Femur (tissue), 1 donor: ENCODE results near the gene IL17RB.

ENCODE experiments used
- DNase-seq: peaks from one replicate; pipeline ENCODE4 v3.0.0-alpha.2; 2017

IL17RB gene, protein sequence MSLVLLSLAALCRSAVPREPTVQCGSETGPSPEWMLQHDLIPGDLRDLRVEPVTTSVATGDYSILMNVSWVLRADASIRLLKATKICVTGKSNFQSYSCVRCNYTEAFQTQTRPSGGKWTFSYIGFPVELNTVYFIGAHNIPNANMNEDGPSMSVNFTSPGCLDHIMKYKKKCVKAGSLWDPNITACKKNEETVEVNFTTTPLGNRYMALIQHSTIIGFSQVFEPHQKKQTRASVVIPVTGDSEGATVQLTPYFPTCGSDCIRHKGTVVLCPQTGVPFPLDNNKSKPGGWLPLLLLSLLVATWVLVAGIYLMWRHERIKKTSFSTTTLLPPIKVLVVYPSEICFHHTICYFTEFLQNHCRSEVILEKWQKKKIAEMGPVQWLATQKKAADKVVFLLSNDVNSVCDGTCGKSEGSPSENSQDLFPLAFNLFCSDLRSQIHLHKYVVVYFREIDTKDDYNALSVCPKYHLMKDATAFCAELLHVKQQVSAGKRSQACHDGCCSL

DNA sequence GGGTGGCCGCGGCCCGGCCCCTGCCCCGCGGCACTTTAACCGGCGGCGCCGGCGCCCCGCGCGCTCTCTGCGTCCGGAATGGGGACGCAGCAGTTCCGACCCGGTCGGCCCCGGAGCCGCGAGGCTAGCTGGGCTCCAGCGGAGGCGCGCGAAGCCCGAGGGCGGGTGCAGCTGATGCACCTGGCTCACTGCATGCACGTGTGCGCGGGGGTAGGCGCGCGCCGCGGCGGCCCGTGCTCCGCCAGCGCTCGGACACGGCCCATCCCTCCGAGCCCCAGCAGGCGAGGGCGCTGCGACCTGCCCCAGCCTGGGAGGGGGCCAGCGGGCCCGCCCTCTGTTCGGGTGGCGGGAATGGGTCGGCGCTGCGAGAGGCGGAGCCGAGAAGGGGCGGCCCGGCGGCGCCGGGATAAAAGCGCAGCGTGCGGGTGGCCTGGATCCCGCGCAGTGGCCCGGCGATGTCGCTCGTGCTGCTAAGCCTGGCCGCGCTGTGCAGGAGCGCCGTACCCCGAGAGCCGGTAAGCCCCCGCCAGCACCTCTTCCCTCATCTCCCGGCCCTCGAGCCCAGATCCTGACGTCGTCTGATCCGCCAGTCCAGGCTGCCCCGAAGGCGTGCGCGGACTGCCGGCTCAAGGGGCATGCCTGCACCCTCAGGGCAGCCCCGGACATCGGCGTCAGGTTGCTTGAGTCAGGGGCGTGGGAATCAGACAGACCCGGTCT, at the start of gene IL17RB, which contains the start of gene CHDH:
IL17RB (plus strand) TSS at position 435 of the 717 bp plus-strand sequence; CDS start at position 456, 21 bp downstream.
CHDH (minus strand) TSS at position 286 of the 717 bp plus-strand sequence. CDS start 22,411 bp downstream, outside the sequence.
- DNase-seq, result peak; percentile 76

DNA sequence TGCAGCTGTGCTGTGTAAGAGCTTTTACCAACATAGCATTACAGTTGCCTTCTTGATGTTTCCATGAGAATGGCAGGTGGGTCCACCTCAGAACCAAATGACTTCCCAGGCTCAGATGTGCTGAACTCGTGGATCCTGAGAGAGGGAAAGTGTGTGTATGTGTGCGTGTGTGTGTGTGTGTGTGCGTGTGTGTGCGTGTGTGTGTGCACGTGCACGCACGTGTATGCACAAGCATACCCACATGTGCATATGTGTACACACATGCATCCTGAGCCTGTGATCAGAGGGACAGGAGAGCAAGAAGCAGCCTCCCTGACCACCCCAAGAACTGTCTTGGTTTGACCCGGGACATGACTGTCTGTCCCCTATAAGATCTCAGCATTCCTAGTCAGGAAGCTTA, 48.2 kb upstream of the IL17RB start:
- DNase-seq, result no peak

DNA sequence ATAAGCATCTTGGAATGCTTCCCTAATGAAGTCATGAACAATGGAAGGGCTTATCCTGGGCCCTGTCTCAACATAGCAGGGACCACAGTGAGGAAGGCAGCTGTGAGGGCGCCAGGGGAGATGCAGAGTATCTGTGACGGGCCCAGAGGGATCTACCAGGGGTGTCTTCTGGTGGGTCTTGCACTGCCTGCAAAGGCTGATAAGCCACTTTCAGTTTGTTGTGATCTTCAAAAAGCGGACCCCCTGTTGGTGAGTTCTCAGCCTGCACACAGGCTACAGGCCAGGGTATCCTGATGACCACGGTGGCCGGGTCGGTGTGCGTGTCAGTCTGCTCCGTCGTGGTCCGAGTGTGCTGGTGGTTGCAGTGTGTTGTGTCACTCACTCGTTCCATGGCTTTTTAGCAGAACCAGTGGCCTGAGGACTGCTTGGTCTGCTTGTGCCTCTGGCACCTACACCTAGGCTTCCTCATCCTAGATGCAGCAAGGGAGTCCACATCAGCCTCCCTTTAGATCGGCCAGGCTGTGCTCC, 47.0 kb upstream of the IL17RB start:
- DNase-seq, result no peak

DNA sequence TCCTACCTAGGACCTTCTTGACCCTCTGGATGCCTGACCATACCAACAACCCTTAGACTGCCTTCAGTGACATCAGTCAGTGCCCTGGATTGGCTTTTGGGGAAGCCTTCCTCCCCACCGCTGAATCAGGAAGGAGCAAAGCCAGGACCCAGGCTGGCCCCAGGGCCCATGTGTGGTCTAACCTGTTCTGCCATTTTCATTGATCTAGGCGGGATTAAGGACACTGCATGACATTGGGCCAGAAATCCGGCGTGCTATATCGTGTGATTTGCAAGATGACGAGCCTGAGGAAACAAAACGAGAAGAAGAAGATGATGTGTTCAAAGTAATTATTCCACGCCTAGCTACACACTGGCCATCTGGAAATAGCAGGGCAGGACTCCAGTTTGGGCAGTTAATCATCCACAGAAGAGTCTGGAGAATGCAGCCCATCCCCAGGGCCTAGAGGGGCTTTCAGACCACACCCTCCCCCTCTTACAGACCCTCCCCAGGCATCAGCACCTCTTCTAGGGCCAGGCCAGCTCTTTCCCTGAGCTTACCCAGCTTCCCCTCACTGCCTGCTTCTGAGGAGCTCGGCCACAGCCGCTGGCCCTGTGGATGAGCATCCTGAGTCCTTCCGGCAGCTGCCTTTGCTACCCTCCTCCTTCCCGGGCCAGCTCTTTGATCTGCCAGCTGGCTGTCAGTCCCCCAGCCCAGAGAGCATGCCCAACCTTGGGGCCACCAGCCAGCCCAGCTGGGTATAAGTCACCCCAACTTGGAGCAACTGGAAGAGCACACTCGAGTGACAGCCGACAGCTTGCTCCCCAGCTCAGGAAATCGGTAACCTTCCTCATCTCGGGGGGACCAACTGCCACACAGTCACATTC, 46.1 kb upstream of the IL17RB start:
- no peak for DNase-seq

DNA sequence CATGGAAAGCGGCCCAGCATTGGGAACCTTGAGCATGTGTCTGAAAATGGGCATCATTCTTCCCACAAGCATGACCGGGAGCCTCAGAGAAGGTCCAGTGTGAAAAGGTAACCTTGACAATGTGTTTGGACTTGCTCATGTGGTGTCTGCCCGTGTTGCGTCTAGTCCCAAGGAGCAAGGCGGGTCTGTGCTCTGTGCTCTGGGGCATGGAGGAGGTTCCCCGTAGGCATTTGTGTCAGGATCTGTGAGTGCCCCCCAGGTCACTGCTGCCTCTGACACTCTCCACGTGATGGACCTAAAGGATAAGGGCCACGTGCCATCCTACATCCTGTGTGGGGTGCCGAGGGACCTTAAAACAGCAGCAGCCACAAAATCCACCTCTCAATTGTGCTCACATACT, 45.0 kb upstream of the IL17RB start:
- DNase-seq, result no peak

DNA sequence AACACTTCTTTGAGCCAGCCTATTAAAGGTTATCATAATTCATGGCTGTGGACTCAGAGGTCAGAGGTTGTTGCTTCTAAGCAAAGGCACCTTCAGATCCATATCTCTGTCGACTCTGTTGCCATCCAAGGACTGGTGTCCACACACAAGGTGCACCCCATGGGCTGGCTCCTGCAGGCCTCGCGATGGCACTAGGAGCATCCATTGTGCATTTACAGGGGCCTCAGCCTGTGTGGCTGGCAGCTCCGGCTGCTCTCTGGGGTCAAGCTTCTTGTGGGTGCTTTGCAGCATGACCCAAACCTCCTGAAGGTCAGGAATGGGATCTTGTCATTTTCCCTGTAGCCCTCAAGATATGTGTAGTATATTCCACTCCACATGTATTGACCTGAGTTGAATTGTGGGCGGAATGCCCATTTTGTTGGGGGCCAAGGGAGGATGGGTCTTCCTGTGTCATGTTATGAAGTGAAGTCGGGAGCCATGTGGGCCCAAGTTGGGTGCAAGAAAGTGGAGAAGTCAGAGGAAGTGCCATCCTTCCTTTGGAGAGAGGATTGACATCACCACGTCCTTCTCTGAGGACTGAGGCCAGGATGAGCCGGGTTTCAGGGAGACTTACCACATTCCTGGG, 44.0 kb upstream of the IL17RB start:
- no peak for DNase-seq

DNA sequence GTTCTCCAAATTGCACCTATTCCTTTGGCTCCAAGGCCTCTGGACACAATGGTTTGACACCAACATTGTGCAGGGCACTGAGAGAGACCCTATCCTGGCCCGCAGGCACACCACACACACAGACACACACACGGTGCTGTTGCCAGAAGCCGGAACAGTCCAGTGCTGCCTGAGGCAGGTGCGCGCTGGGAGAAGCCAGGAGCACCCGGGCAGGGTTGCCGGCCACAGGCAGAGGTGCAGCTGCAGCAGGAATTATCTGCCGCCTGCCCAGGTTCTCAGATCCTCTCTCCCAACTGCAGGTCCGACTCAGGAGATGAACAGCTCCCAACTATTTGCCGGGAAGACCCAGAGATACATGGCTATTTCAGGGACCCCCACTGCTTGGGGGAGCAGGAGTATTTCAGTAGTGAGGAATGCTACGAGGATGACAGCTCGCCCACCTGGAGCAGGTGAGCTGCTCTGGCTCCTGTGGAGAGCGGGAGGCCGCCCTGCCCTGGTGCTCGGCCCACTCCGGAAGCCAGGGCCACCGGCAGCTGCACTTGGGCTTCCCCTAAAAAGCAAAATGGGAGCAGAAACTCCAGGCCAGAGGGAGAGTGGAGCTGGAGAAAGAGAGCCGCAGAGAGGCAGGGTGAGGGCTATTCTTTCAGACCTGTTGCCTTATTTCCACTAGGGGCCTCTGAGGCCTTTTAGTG, 43.1 kb upstream of the IL17RB start:
- no peak for DNase-seq

DNA sequence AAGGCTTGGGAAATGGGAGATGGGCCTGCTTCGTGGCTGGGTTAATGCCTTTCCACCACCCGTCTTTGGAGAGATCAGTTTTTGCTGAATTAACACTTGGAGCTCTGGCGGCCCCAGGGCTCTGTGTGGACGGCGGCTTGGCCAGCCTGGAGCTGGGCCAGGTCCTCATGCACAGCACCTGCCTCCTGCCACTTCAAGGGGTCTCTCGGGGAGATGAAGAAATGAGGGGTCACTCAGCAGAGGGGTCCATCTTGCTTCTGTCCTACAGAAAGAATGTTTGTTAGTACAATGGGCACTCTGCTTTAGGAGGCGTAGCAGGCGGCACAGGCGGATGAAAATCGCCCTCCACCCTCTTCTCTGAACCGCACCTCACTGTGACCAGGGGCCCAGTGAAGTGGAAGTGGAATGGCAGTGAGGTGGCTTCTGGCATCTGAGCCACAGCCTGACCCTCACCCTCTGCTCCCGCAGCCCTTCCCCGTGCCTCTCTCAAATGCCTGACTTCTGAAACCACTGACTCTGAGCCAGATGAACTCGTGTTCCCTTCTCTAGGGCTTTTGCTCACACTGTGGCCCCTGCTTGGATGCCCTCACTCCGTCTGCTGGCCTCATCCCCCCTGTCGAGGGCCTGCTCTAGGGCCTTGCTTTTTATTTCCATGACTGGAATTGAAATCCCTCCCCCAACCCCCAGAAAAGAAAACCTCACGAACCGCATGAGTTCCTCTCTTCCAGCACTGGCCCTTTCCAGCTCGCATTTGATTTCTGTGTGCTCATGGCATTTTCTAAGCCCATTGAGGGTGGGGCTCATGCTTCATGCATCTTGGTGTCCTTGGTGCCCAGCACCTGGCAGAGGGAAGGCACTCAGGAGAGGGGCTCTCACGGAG, 42.3 kb upstream of the IL17RB start:
- peak; percentile 34 for DNase-seq

DNA sequence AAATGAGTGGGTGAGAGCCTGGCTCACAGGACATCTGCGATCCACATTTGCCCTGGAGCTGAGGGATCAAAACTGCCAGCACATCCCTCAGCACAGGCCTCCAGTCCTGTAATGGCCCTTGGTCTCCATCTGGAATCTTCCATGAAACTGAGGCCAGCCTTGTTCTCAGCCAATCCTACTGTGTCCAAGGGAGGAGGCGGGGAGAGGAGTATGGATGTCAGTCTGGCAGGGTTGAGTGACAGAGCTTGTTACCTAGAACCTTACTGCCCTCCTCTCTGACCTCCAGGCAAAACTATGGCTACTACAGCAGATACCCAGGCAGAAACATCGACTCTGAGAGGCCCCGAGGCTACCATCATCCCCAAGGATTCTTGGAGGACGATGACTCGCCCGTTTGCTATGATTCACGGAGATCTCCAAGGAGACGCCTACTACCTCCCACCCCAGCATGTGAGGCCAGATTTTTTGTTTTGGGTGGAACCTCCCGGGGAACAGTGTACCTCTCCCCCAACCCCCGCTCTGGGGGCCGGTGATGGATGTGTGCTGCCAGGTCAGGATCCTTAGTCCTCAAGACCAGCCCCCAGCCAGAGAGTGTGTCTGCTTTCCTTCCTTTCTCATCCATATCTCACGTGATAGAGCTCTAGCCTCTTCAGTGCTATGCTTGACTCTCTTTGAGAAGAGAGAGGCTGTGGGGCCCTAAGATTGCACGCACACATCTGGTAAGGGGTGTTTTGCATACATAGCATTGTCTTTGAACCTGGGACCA, 41.5 kb upstream of the IL17RB start:
- no peak for DNase-seq

DNA sequence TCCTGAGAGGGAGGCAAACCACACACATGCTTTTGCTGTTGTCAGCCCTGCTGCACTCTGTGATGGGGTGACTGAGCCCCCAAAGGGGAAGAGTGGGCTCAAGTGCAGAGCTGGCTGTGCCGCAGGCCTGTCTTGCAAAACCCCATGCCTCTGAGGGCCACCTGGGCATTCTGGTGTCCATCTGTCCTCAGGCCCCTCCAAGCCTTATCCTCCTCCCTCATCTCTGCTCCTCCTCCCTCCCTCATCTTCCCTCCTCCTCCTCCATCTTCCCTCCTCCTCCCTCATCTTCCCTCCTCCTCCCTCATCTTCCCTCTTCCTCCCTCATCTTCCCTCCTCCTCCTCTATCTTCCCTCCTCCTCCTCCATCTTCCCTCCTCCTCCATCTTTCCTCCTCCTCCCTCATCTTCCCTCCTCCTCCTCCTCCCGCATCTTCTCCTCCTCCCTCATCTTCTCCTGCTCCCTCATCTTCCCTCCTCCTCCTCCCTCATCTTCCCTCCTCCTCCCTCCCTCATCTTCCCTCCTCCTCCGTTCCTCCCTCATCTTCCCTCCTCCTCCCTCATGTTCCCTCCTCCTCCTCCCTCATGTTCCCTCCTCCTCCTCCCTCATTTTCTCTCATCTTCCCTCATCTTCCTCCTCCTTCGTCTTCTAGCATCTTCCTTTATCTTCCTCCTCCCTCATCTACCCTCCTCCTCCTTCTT, 40.8 kb upstream of the IL17RB start:
- DNase-seq, result peak; percentile 3

DNA sequence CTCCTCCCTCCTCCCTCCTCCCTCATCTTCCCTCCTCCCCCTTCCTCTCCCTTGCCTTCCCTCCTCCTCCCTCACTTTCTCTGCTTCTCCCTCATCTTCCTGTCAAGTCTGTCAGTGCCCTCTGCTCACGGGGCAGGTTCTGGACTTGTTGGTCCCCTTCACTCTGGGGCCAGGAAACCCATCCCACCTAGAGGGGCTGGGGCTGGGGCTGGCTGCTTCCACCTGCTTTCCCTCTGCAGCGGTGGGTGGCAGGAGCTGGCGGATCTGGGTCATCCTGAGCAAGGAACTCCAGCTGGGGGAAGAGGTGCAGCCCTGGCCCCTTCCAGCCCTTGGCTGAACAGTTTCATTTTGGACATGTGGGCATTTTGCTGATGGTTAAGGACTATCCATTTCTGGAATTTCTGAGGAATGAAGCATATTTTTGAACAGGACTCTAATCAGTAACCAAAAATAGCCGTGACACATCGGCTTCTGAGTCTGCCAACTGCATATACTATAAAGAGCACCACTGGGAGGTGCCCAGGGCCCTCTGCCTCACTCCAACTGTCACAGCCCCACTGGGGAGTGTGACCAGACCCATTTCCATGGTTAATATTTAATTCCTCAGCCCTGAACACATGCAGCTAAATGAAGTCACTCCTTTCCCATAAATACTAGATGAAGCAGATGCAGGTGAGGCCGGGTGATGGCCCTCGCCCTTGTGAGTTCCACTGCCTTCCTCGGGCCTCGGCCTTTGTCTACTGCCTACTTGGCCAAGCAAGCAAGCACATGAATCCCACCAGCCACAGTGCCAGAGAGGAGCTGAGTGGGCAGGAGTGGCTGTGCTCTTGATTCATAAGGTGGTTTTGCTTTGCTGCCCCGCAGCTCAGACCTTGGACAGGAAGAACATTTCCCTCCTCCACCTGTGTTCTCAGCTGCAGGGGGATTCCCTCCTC, 39.9 kb upstream of the IL17RB start:
- DNase-seq, result peak; percentile 24

DNA sequence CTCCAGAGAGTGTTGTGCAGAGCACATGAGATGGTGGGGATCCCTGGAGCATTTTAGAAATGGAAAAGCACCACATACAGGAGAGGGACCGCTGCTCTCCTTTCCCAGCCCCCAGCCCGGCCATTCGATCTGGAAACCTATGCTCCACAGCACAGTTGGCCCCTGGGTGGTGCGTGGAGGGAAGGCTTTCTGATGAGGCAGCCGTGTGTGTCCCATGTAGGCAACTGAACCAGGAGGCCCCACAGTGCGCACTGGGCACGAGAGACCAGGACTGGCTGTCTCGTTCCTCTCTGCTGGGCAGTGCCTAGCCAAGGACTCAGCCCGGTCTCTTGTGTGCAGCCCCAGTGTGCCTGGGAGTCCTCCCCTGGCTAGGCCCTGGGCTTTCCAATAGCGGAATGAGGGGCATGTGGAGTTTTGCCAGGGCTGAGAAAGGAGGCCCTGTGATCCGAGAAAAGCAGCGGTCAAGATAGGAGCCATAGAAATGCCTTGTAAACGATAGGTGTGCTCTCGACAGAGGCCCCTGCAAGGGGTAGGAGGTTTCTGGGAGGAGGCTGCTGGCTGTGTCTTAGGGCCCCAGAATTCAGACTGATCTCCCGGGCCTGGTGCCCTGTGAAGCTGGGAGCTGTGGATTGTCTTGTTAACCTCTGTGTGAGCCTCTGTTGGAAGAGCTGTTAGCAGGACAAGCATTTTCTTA, 39.1 kb upstream of the IL17RB start:
- DNase-seq, result peak; percentile 13

DNA sequence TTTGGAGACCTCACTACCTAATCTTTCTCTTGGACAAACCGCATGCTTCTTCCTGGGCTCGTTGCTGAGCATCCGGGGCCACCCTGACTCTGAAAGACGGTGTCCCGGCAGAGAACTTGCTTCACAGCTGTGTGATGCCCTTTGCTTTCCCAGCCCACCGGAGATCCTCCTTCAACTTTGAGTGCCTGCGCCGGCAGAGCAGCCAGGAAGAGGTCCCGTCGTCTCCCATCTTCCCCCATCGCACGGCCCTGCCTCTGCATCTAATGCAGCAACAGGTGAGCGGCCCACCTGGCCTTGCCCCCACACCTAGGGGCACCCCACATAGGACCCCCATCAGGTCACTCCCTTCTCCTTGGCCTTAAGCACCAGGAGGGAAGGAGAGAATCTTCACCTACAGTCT, 37.9 kb upstream of the IL17RB start:
- no peak for DNase-seq

DNA sequence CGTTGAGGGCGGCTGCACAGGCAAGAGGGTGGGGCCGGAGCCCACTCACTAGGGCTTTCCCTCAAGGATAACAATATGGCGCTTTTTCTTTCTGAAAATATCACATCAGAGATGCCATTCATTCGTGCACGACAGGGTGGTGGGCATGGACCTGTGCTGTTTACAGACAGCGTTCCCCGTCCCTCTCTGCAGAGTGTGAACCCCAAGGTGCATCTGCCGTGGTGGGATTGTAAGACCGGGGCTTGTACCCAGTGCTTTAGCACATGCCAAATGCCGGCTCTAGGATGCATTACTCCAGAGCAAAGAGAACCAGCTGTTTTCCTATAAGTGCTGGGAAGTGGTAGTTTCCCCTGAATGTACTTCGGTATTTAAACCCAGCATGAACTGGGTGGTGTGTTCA, 37.1 kb upstream of the IL17RB start:
- no peak for DNase-seq

DNA sequence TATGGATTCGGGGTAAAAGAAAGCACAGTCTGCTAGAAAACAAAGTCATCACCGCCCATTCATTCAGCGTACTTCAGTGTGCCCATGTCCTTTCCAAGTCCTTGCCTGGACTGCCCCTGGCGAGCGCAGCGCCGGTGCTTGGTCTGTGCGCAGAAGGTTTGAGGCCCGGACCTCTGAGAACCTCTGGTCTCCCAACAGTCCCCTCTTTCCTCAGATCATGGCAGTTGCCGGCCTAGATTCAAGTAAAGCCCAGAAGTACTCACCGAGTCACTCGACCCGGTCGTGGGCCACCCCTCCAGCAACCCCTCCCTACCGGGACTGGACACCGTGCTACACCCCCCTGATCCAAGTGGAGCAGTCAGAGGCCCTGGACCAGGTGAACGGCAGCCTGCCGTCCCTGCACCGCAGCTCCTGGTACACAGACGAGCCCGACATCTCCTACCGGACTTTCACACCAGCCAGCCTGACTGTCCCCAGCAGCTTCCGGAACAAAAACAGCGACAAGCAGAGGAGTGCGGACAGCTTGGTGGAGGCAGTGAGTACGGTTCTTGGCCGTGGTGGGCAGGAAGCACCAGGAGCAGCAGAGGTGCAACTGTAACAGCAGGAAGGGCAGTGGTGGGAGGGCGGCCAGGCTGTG, 36.5 kb upstream of the IL17RB start:
- DNase-seq, result no peak

DNA sequence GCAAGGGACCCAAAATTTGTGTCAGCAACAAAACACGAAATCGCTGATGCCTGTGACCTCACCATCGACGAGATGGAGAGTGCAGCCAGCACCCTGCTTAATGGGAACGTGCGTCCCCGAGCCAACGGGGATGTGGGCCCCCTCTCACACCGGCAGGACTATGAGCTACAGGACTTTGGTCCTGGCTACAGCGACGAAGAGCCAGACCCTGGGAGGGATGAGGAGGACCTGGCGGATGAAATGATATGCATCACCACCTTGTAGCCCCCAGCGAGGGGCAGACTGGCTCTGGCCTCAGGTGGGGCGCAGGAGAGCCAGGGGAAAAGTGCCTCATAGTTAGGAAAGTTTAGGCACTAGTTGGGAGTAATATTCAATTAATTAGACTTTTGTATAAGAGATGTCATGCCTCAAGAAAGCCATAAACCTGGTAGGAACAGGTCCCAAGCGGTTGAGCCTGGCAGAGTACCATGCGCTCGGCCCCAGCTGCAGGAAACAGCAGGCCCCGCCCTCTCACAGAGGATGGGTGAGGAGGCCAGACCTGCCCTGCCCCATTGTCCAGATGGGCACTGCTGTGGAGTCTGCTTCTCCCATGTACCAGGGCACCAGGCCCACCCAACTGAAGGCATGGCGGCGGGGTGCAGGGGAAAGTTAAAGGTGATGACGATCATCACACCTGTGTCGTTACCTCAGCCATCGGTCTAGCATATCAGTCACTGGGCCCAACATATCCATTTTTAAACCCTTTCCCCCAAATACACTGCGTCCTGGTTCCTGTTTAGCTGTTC, 35.0 kb upstream of the IL17RB start:
- no peak for DNase-seq
